HS-5 (cell line): ENCODE measurements around the gene DIO3.
"Not testable (repeated sequence)": the region's sequence is repeated elsewhere in the genome, so short reads cannot be mapped to it uniquely, and the experiment has no call there.

Source experiments
- DNase-seq: peaks from one replicate; pipeline ENCODE4 v3.0.0-alpha.2; 2012; ENCODE audit warnings: low read depth

The DIO3 gene

GRCh38 chr14:101542391-101542790, 18.9 kb upstream of the DIO3 start:
- no peak for DNase-seq

DNA sequence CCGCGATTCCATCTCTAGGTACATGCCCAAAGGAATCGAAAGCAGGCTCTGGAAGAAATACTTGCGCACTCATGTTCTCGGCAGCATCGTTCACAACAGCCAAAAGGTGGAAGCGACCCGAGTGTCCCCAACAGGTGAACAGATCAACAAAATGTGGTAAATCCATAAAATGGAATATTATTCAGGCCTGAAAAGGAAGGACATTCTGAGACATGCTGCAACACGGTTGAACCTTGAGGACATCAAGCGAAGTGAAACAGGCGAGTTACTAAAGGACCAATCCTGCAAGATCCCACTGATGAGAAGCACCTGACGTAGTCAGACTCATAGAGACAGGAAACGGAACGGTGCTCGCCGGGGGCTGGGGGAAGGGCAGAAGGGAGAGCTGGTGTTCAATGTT, 17.5 kb upstream of the DIO3 start:
- DNase-seq, result no peak

DNA sequence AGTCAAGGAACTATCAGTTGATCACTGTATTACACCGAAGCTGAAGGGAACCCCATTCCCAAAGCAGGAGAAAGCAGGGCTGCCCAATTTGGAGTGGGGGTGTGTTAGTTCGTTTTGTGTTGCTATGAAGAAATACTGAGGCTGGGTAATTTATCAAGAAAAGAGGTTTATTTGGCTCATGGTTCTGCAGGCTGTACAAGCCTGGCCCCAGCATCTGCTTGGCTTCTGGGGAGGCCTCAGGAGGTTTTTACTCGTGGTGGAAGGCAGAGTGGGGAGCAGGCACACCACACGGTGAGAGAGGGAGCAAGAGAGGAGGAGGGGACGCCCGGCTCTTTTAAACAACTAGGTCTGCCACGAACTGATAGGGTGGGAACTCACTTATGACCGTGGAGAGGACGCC, 16.7 kb upstream of the DIO3 start:
- DNase-seq, result no peak

DNA sequence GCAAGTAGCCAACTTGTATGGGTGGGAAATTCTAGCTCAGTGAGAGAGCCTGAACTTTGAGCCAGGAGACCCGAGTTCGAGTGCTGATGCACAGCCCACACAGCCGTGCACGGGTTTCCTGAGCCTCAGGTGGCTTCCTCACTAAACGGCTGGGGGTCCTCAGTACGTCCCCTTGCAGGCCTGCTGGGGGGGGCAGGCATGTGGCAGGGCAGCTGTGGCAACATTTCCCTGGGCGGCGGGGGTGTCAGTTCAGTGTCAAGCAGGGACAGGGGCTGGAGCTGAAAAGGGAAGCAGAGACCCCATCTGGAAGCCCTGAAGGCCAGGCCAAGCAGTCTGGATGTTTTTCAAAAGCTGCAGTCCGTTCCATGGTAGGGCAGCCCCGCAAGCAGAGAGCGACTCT, 14.6 kb upstream of the DIO3 start:
- DNase-seq, result no peak

- DNase-seq, result no peak
These were observed 14.1 kb upstream of the DIO3 start for GRCh38 chr14:101547107-101547738.

- DNase-seq, result no peak
These were observed 13.2 kb upstream of the DIO3 start for GRCh38 chr14:101547961-101548669.

GRCh38 chr14:101548710-101549109, 12.6 kb upstream of the DIO3 start:
- DNase-seq, result no peak

GRCh38 chr14:101549154-101549553, 12.1 kb upstream of the DIO3 start:
- DNase-seq, result no peak

- not testable (repeated sequence) for DNase-seq
These were observed 10.9 kb upstream of the DIO3 start for GRCh38 chr14:101550202-101550912.

DNA sequence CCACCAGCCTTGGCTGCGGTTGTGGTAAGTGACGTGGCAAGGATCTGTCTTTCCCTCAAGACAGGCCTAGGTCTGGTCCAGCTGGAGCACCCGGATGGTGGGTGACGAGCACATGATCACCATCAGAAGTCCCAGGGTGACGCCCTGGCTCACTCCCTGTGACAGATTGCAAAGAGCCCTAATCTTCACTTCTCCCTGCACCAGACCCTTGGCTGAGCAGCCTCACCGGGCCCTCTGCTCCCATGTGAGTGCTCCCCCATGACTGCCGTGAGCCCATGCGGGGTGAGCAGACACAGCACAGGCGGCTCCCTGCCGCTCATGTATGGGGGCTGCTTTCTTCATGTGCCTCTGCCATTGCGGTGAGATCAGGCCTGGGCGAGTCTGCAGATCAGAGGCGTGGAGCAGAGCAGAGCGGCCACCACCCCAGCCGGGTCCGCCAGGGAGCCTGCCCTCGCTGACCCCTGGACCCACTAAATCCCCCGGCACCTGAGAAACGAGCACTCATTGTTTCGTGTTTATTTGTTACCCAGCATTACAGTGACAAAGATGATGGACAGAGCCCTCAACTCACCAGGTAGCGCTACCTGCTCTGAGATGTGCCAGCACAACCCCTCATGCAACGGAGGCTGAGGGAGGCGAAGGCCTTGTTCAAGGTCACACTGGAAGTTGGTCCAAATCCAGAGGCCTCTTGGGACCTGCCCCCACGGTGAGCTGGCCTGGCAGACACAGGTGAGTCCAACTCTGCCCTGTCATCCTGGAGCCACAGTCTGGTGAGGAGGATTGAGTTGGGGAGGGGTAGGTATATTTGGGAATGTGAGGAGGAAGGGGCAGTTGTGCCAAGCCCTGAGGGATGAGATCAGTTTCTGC, 9.3 kb upstream of the DIO3 start:
- no peak for DNase-seq

GRCh38 chr14:101552786-101553231, 8.5 kb upstream of the DIO3 start:
- no peak for DNase-seq

GRCh38 chr14:101553393-101553792, 7.9 kb upstream of the DIO3 start:
- DNase-seq, result no peak

DNA sequence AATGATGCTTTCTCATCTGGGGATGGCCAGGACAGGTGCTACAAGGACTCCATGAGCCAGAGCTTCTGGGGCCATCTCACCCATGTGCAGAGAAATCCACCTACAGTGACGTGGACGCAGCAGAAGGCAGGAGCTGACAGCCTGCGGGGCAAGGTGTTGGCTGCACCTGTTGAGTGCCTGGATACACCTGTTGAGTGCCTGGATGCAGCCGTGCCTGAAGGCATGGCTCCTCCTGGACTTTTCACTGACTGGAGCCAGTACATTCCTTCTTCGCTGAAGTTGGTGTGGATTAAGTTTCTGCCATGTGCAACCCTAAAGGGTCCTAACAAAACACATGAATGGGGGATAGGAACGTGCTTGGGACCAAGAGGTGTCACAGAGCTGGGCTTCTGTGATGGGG, 7.4 kb upstream of the DIO3 start:
- no peak for DNase-seq

DNA sequence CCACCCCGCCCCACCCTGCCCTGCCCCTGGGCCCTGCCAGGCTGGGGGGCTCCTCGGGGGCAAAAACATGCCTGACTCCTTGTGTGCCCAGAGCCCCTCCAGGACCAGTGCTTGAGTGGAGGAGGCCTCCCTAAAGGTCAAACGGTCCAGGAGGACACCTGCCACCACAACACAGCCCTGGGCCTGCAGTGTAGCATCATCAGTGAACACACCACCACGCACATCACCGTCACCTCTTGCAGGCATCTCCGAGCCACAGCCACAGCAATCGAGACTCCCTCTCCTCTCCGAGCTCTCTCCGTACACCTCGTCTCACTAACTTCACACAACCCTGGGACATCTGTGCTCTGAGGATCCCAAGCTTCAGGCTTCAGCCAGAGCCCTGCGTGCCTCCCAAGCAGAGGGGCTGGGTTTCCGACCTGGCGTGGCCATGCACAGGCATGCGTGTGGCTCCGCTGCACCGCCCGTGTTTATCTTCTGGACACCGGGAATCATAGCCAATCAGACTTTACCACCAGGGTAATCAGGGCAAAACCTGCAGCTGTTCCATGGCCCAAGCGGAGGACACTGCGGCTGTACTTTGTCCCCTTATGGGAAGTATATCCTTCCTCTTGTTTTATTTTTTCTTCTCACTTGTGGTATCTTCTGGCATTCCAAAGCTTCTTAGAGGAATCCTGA, 6.2 kb upstream of the DIO3 start:
- no peak for DNase-seq

GRCh38 chr14:101555669-101556043, 5.6 kb upstream of the DIO3 start:
- DNase-seq, result not testable (repeated sequence)

GRCh38 chr14:101556131-101556530, 5.2 kb upstream of the DIO3 start:
- DNase-seq, result no peak

- DNase-seq, result no peak
These were observed 4.6 kb upstream of the DIO3 start for GRCh38 chr14:101556566-101557320.

DNA sequence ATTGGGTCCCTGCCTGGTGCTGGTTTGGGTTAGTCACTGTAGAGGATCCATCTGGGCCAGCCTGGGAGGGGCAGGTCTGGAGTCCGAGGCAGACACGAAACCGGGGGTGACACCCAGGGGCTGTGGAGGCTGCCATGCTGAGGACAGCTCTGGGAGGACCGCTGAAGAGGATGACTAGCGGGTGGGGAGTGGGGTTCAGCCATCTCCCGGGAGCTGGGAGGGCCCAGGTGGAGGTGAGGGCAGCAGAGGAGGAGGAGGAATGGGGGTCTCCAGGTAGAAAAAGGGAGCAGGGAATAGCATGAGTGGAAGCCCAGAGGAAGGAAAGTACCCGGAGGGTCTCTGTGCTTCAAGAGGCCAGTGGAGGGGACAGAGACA, 4.0 kb upstream of the DIO3 start:
- DNase-seq, result no peak

- no peak for DNase-seq
These were observed 3.2 kb upstream of the DIO3 start for GRCh38 chr14:101557811-101558738.

DNA sequence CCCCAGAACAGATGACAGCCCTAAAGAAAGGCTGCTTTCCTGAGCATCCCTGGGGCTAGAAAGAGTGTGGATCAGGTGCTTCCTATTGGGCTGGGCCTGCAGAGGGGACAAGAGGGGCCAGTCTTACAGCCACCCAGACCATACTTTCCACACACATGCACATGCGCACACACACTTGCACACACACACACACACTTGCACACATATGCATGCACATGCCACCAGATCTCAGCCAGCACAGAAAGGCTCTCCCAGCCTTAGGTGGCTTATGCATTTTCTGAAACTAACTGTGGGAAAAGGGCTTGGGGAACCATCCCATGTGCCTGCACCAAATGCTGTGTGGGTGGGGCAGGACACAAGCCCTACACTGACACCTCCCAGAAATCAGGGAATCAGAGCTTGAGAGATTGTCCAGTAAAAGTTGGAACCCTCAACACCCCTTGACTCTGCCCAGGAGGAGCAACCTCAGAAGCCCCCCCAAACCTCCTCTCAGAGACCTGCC, 2.5 kb upstream of the DIO3 start:
- no peak for DNase-seq
